ENCODE results near the gene GPBP1L1. TPM values are rescaled to one million over a fixed set of nuclear protein-coding genes. Genes with fewer than 3 reads are reported as not detected.

Gene GPBP1L1
- total RNA-seq, 1 donor from 2014 or later, result 102 TPM

GRCh38 chr1:45666836-45667235 lies 19.5 kb downstream of the GPBP1L1 start:
- no peaks in the 10 kb centered on the region for H3K9me3 Mint-ChIP-seq (ENCODE audit: unreplicated experiment)
- peaks cover 3% of the 10 kb centered on the region for H3K4me1 Mint-ChIP-seq (ENCODE audit: unreplicated experiment)
- no peak overlapping the region for H3K27ac Mint-ChIP-seq (ENCODE audit: unreplicated experiment)
- no peaks in the 10 kb centered on the region for H3K27me3 Mint-ChIP-seq (ENCODE audit: unreplicated experiment)
- no peaks in the 10 kb centered on the region for H3K36me3 Mint-ChIP-seq (ENCODE audit: low read depth, unreplicated experiment)
- TF ChIP-seq CTCF (IDR thresholded peaks at IDR 0.05; ENCODE audit: unreplicated experiment), result no peak
- no peak overlapping the region for H3K4me3 Mint-ChIP-seq (ENCODE audit: unreplicated experiment)
- DNase-seq (ENCODE audit: low spot score), result no peak

GRCh38 chr1:45660336-45660735 lies 26.0 kb downstream of the GPBP1L1 start:
- H3K9me3 Mint-ChIP-seq (ENCODE audit: unreplicated experiment), result no peaks in the 10 kb centered on the region
- no peak overlapping the region for H3K27ac Mint-ChIP-seq (ENCODE audit: unreplicated experiment)
- no peak for DNase-seq (ENCODE audit: low spot score)
- no peak for TF ChIP-seq CTCF (IDR thresholded peaks at IDR 0.05; ENCODE audit: unreplicated experiment)
- H3K27me3 Mint-ChIP-seq (ENCODE audit: unreplicated experiment), result no peaks in the 10 kb centered on the region
- H3K36me3 Mint-ChIP-seq (ENCODE audit: low read depth, unreplicated experiment), result peaks cover 6% of the 10 kb centered on the region
- H3K4me1 Mint-ChIP-seq (ENCODE audit: unreplicated experiment), result no peaks in the 10 kb centered on the region
- no peak overlapping the region for H3K4me3 Mint-ChIP-seq (ENCODE audit: unreplicated experiment)

- Mint-ChIP-seq H3K36me3 (ENCODE audit: low read depth, unreplicated experiment) (peaks cover 9% of the 10 kb centered on the region), H3K4me3 (ENCODE audit: unreplicated experiment) (no peak overlapping the region), H3K27ac (ENCODE audit: unreplicated experiment) (no peak overlapping the region), H3K4me1 (ENCODE audit: unreplicated experiment) (no peaks in the 10 kb centered on the region), H3K27me3 (ENCODE audit: unreplicated experiment) (no peaks in the 10 kb centered on the region), H3K9me3 (ENCODE audit: unreplicated experiment) (no peaks in the 10 kb centered on the region)
- TF ChIP-seq CTCF (IDR thresholded peaks at IDR 0.05; ENCODE audit: unreplicated experiment), result no peak
- no peak for DNase-seq (ENCODE audit: low spot score)
These were observed 27.1 kb downstream of the GPBP1L1 start for GRCh38 chr1:45659222-45659621.

GRCh38 chr1:45658171-45658570 lies 28.2 kb downstream of the GPBP1L1 start:
- no peaks in the 10 kb centered on the region for H3K9me3 Mint-ChIP-seq (ENCODE audit: unreplicated experiment)
- H3K4me3 Mint-ChIP-seq (ENCODE audit: unreplicated experiment), result no peak overlapping the region
- H3K4me1 Mint-ChIP-seq (ENCODE audit: unreplicated experiment), result no peaks in the 10 kb centered on the region
- H3K27ac Mint-ChIP-seq (ENCODE audit: unreplicated experiment), result no peak overlapping the region
- TF ChIP-seq CTCF (IDR thresholded peaks at IDR 0.05; ENCODE audit: unreplicated experiment), result no peak
- H3K27me3 Mint-ChIP-seq (ENCODE audit: unreplicated experiment), result no peaks in the 10 kb centered on the region
- H3K36me3 Mint-ChIP-seq (ENCODE audit: low read depth, unreplicated experiment), result peaks cover 9% of the 10 kb centered on the region
- DNase-seq (ENCODE audit: low spot score), result no peak

GRCh38 chr1:45656573-45657226 lies 29.6 kb downstream of the GPBP1L1 start:
- Mint-ChIP-seq H3K9me3 (ENCODE audit: unreplicated experiment) (no peaks in the 10 kb centered on the region), H3K4me3 (ENCODE audit: unreplicated experiment) (no peak overlapping the region), H3K27ac (ENCODE audit: unreplicated experiment) (no peak overlapping the region), H3K4me1 (ENCODE audit: unreplicated experiment) (no peaks in the 10 kb centered on the region), H3K36me3 (ENCODE audit: low read depth, unreplicated experiment) (peaks cover 17% of the 10 kb centered on the region), H3K27me3 (ENCODE audit: unreplicated experiment) (no peaks in the 10 kb centered on the region)
- no peak for TF ChIP-seq CTCF (IDR thresholded peaks at IDR 0.05; ENCODE audit: unreplicated experiment)
- DNase-seq (ENCODE audit: low spot score), result no peak
